HG02571 (cell line): Measurements from ENCODE around the gene NIPAL4.
A peak's percentile ranks its signal among the peaks of the same experiment; 100 is the strongest.

Experiments used
- ATAC-seq: cut with Tn5 transposase; IDR thresholded peaks from one replicate; pipeline ENCODE4 v1.9.1; 2021; ENCODE audit warnings: mild to moderate bottlenecking, moderate library complexity; ENCODE audit not compliant: unreplicated experiment

NIPAL4 gene

DNA sequence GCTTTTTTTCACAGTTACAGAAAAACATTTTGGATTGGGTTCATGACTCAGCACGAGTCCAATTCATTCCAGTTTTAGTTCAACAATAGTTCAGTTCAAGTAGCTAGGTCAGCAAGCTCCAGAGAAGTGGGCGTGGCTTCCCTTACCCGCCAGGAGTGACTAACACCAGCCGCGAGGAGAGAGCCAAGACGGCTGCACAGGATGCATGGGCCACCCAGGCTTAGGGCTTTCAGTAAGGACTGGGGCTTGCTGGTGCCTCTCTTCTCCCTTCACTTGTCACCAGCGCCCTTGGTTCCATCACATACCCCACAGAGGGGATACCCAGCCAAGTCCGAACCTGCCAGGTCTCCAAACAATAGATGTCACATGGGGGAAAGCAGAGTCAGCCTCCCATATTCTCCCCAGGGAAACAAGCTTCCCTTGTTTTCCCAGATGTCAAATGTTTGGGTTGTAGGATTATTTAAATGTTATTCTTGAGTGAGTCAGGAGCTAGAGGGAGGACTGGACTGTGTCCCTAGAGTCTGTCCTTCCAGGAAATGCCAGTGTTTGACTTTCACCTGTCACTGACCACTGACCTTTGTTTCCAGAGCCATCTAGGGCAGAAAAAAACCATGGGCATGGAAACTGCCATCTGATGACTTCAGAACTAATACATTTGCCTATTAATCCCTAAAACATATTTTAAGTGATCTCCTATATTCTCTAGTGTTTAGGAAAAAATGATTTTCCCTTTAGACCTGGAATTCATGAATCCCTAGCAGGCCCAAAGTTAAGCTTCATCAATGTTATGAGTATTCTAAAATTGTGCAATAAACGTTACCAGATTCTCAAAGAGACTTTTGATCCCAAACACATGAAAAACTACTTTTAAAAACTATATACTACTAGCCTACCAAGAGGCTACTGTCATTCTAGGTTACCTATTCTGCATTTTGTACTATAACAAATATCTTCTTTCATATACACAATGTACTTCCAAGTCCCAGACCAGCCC lies 51.9 kb downstream of the NIPAL4 start:
- no peak for ATAC-seq

DNA sequence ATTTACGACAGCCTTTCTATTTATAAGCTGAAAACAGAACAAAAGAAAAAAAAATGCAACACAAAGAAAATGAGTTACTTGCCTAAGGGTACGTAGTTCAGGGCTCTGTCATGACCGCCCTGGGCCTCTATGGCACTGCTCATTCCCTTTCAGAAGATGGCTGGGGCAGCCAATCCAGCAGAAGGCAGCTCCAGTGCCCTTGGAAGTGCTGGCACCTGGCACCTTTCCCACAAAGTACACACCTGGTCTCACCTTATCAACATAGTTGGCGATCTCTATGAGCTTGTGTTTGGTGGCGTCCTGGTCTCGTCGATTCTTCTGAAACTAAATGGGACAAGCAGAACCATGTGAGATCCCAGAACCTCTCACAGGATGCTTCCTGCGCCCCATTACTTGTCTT lies 53.2 kb downstream of the NIPAL4 start:
- ATAC-seq: no peak

DNA sequence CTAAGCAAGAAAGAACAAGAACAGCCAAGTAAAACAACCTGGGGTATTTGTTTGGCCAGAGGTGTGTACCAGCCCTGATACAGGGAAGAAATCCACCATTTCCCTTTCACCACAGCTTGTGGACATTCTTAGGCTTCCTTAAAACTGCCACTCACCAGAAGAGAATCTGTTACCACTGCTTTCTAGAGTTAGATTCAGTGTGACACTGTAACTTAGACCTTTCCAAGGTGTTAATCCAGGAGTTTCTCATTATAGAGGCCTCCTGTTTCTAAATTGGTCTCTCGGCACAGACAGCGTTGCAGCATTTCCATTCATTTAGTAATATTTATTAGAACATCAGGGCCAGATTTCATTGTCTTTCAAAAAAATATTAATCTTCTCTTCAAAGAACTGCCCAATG lies 55.0 kb downstream of the NIPAL4 start:
- ATAC-seq: no peak

DNA sequence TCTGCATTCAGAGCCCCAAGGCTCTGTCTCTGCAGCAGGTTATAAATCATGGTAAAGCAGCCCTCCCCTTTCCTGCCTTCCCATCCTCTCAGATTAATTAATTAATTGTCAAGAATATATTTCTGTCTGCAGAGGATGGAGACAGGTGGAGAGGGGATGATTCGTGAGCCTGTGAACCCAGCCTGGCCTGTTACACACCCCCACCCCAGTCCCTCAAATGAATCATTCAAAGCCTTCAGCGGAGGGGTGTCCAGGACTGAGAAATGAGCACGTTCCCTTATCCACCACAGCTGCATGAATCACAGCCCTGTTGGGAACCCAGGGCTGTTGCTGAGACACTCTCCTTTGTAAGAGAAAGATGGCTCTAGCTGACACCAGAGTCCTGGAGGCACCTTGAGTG lies 56.0 kb downstream of the NIPAL4 start:
- no peak for ATAC-seq

DNA sequence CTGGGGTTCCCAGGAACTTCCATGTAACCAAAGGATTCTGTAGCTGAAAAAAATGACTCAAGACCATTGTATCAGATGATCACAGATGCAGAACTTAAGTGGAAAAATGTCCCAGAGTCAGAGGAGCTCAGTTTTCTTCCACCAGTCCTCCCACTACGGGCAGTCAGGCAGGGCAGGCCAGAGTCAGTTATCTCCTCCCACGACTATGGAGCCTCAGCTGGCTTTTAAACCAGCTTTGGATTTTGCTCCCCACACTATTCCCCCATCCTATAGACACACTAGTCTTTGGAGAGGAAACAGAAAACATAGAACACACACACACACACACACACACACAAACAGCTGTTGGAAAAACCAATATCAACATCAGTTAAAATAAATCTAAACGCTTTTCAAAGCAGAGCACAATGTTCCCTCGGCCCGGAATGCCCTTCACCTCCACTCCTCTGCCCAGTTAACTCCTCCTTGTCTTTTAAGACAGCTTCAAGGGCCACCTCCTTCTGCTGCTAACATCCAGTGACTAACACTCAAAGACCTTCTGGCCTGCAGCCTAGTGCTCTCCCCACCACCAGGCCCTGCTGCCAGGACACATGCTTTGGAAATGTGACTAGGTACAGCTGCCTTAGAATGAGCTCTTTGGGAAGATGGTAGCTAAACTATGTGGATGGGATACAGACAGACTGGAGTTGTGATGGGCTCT lies 56.8 kb downstream of the NIPAL4 start:
- no peak for ATAC-seq

DNA sequence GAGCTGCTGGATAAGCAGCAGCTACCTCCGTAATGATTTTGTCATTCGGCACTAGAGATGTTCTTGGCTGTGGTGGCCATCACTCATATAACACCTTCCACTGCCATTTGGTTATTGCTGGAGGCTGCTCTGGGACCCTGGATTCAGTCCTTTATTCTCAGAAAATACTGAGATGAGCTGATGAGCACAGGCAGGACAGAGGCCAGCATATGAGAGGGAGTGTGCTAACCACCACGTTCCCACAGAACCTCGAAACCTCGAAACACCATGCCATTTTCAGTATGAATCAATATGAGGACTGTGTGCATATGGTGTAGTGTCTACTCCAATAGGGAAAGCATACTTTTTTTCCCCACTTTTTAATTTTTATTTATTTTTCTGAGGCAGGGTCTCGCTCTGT lies 59.0 kb downstream of the NIPAL4 start:
- peak; percentile 65 for ATAC-seq

DNA sequence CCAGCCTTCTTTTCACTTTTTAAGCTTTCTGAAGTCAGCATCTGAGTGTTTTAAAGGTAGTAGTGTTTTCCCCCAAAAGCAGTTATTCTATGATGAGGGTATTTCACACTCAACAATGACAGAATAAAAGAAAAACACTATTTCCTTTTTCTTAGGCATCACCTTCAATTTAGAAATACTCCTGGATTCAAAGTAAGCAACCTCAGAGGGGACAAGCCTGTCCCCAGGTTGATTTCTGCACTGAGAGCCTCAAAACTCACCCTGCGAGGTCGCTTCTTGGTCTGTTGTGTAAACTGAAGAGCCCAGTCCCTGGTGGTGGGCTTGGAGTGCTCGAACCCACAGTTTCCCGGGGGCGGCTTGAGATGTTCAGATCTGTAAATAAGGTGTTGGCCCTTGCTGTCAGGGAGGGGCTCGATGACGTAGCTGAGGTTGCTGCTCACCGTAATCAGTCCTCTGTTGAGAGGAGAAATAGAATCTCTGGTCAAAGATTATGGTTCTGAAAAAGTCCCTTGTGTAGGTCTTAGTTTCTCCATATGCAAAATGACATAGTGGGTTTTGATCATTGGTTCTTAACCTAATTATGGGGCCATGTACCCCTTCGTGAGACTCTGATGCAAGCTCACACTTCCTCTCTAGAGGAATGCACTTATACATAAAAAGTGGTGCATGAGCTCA lies 59.7 kb downstream of the NIPAL4 start:
- peak; percentile 54 for ATAC-seq

DNA sequence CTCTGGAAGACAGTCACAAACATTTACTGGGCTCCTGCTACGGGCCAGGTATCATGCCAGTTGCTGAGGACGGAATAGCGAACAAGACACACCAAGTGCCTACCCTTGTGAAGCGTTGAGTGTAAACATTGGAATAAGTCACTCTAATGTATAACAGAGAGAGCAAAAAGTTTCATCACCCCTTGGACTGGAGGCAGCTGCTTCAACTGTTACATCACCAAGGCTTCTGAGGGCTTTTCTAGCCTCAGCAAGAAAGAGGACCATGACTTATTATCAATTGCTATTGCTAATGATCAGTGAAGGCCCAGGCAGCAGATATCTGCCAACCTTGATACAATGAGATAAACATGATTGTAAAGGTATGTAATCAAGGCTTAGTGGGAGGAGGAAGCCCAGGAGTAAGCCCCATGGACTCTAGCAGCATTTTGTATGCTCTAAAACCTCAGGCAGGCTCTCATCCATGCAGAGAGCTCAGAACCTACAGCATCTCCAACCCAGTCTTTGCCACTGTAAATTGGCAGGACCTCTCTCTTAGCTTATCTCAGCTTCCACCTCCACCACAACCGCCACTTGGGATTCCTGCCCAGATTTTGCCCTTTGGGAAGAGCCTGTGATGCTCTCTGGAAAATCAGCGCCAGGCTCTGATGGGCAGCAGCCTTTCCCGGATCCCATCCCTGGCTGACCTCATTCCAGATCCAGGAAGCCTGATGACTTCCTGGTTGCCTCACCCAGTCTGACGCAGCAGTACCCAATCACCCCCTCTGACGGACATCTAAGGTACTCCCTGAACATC lies 61.1 kb downstream of the NIPAL4 start:
- ATAC-seq: no peak

DNA sequence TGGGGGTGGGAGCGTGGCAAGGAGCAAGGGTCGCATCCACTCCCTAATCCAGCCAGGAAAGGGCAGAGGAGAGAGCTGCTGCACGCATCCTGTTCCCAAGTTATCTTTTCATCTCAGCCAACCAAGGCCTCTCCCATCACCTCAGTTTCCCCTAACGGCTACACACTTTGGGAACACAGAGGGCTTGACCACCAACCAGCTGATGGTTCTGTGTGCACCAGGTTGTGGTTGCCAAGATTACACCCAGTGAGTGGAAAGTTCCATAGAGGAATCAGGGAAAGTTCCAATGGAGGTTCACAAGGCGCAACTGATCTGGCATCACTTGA lies 61.7 kb downstream of the NIPAL4 start:
- no peak for ATAC-seq

DNA sequence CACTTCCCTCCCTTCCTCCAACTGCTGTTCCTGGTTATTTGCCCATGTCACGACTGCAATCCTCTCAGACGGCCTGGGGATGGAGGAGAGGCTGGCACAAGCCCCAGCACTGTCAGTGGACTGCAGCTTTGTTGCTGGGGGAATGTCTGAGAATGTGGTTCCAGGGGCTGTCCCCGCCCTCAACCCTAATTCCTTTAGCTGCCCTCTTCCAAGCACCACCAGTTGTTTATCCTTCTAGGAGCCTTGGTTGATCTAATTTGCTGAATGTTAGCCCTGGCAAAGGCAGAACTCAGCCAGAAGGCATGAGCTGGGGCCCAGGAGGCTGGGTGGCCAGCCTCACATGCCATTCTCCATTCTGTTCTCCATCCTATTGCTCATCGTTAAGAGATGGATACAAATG lies 64.0 kb downstream of the NIPAL4 start:
- no peak for ATAC-seq
